HL-60 (cell line): Measurements from ENCODE around the gene PRICKLE3.
A peak's percentile ranks its signal among the peaks of the same experiment; 100 is the strongest.

Experiments used
- DNase-seq, 2 experiments: peaks; one replicate each; pipeline ENCODE4 v3.0.0-alpha.2; 2010 to 2020; ENCODE audit warnings: low read depth in 1 of 2, low spot score in 1 of 2
- H3K27ac ChIP-seq: fragments of 250-450 bp; sonication (Bioruptor Pico); replicated peaks from 2 replicates; pipeline ENCODE4 v1.5.1; 2020; ENCODE audit warnings: mild to moderate bottlenecking, moderate library complexity
- H3K27me3 ChIP-seq: fragments of 250-450 bp; sonication (Bioruptor Pico); 2 replicates; pipeline ENCODE4 v1.5.1; 2021; ENCODE audit warnings: mild to moderate bottlenecking, moderate library complexity; ENCODE audit not compliant: insufficient read depth, poor library complexity, severe bottlenecking
- H3K4me3 ChIP-seq: replicated peaks from 2 replicates; pipeline ENCODE4 v1.5.1; 2011; ENCODE audit warnings: mild to moderate bottlenecking, control low read depth, low read length; ENCODE audit not compliant: insufficient read depth
- GABPA ChIP-seq: IDR thresholded peaks from 2 replicates; pipeline ENCODE4 v1.6.1; 2012; ENCODE audit warnings: low read depth
- POLR2AphosphoS5 ChIP-seq: IDR thresholded peaks from 2 replicates; pipeline ENCODE4 v1.6.1; 2012; ENCODE audit warnings: low read depth
- REST ChIP-seq: IDR thresholded peaks from 2 replicates; pipeline ENCODE4 v1.6.1; 2012; ENCODE audit warnings: low read depth; ENCODE audit not compliant: insufficient replicate concordance
- SPI1 ChIP-seq: IDR thresholded peaks from 2 replicates; pipeline ENCODE4 v1.6.1; 2012; ENCODE audit warnings: low read depth, mild to moderate bottlenecking, borderline replicate concordance
- TF ChIP-seq, protein P1 (sequence below): IDR thresholded peaks from one replicate; pipeline ENCODE4 v1.5.1; 2011; ENCODE audit warnings: low read length, control low read depth, inconsistent platforms; ENCODE audit not compliant: insufficient read depth

PRICKLE3 gene

GRCh38 chrX:49177338-49177833 is 8.8 kb downstream of the PRICKLE3 start:
- Histone ChIP-seq H3K4me3 (no peak overlapping the region; the same call in 1 of the 2 replicates), H3K27ac (peak overlapping the region; percentile 75), H3K27me3 (no peaks in the 10 kb centered on the region)
- TF ChIP-seq REST (no peak), POLR2AphosphoS5 (no peak)
- TF ChIP-seq, protein P1, sequence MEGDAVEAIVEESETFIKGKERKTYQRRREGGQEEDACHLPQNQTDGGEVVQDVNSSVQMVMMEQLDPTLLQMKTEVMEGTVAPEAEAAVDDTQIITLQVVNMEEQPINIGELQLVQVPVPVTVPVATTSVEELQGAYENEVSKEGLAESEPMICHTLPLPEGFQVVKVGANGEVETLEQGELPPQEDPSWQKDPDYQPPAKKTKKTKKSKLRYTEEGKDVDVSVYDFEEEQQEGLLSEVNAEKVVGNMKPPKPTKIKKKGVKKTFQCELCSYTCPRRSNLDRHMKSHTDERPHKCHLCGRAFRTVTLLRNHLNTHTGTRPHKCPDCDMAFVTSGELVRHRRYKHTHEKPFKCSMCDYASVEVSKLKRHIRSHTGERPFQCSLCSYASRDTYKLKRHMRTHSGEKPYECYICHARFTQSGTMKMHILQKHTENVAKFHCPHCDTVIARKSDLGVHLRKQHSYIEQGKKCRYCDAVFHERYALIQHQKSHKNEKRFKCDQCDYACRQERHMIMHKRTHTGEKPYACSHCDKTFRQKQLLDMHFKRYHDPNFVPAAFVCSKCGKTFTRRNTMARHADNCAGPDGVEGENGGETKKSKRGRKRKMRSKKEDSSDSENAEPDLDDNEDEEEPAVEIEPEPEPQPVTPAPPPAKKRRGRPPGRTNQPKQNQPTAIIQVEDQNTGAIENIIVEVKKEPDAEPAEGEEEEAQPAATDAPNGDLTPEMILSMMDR, result peak; percentile 22
- peak in 1 of 2 experiments; percentile 72 for DNase-seq

DNA sequence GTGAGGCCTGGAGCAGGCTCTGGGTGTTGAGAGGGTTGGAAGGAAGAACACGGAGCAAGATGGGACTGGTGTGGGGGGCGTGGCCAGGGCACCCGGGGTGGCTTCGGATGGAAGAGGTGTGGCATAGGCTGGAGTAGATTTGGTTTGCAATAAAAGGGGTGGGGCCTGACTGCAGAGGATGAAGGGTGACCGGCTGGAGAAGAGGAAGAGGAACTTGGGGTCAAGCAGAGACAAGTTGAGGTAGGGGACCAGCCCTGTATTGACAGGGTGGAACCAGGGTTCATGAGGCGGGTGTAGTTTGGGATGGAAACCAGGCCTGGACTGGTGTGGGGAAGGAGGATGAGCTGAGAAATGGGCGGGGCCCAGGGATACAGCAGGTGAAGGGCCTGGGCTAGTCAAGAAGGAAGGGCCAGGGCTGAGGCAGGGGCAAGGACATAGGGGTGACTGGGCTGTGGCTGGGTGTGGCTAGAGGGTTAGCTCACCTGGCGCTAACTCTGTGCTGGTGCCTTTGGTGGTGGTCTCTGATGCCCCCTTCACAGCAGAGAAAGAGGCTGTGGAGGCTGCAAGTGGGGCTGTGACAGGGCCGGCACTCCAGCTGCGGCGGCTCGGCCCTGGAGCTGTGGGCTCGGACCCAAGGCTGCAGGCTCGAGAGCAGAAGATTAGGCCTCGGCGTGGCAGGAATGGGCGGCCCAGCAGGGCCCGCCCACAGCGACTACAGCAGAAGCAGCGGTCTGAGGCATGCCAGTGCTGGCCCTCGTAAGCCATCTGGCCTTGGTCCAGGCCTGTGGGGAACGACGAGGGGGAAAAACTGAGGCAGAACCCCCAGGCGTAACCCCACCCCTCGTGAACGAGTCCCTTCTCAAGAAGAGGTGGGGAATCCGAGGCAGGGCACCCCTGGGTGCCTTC is 9.5 kb downstream of the PRICKLE3 start:
- DNase-seq, result peak; percentile 82 to 86
- Histone ChIP-seq H3K4me3 (peak overlapping the region; percentile 22), H3K27ac (peak overlapping the region; percentile 75), H3K27me3 (no peaks in the 10 kb centered on the region)
- TF ChIP-seq GABPA (no peak), REST (no peak), SPI1 (peak; percentile 51; the same call in 1 of the 2 replicates), POLR2AphosphoS5 (no peak)
- TF ChIP-seq, protein P1, result no peak

- H3K27ac ChIP-seq, result no peak overlapping the region; the same call in 1 of the 2 replicates
- H3K4me3 ChIP-seq, result no peak overlapping the region
- no peak for DNase-seq
- TF ChIP-seq, protein P1, result no peak
- TF ChIP-seq SPI1 (no peak), POLR2AphosphoS5 (no peak), REST (no peak)
- H3K27me3 ChIP-seq, result no peaks in the 10 kb centered on the region
Observed at GRCh38 chrX:49175435-49176274, 10.5 kb downstream of the PRICKLE3 start.
